ENCODE measurements around the gene TAF1.
"Not testable (repeated sequence)": the region's sequence is repeated elsewhere in the genome, so short reads cannot be mapped to it uniquely, and the experiment has no call there.

The TAF1 gene, protein sequence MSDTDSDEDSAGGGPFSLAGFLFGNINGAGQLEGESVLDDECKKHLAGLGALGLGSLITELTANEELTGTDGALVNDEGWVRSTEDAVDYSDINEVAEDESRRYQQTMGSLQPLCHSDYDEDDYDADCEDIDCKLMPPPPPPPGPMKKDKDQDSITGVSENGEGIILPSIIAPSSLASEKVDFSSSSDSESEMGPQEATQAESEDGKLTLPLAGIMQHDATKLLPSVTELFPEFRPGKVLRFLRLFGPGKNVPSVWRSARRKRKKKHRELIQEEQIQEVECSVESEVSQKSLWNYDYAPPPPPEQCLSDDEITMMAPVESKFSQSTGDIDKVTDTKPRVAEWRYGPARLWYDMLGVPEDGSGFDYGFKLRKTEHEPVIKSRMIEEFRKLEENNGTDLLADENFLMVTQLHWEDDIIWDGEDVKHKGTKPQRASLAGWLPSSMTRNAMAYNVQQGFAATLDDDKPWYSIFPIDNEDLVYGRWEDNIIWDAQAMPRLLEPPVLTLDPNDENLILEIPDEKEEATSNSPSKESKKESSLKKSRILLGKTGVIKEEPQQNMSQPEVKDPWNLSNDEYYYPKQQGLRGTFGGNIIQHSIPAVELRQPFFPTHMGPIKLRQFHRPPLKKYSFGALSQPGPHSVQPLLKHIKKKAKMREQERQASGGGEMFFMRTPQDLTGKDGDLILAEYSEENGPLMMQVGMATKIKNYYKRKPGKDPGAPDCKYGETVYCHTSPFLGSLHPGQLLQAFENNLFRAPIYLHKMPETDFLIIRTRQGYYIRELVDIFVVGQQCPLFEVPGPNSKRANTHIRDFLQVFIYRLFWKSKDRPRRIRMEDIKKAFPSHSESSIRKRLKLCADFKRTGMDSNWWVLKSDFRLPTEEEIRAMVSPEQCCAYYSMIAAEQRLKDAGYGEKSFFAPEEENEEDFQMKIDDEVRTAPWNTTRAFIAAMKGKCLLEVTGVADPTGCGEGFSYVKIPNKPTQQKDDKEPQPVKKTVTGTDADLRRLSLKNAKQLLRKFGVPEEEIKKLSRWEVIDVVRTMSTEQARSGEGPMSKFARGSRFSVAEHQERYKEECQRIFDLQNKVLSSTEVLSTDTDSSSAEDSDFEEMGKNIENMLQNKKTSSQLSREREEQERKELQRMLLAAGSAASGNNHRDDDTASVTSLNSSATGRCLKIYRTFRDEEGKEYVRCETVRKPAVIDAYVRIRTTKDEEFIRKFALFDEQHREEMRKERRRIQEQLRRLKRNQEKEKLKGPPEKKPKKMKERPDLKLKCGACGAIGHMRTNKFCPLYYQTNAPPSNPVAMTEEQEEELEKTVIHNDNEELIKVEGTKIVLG (N-terminal part only)

DNA sequence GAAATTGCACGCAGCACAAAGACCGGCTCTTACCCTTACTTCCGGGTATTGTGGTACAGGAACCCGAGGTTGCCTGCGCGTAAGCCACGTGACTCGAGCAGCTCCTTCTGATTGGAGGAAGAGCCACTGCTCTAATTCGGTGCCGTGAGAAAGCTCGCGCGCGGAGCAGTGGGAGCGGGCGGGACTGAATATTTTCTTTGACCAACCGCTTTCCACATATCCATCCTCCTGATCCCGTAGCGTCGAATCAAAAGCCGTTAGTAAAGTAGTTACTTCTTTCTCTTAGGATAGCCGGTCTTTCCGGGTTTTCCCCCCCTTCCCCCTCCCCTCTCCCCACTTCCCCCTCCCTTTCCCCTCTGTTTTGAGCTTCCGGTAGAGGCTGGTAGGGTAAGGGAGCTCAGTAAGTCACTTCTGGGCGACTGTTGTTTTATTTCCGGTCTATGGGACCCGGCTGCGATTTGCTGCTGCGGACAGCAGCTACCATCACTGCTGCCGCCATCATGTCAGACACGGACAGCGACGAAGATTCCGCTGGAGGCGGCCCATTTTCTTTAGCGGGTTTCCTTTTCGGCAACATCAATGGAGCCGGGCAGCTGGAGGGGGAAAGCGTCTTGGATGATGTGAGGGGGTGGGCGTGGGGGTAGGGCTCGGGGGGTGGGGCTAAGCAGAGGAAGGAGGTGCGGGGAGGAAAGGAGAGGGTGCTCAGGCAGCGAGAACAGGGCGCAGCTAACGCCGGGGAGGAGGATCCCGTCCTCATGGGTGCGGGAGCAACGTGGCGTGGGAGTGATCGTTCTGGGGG lies at the start of gene TAF1:
TSS of gene TAF1 (plus strand) at position 483 of the 799 bp plus-strand sequence. CDS start at position 501, 18 bp downstream.
- DNase-seq: peak; percentile 92

DNA sequence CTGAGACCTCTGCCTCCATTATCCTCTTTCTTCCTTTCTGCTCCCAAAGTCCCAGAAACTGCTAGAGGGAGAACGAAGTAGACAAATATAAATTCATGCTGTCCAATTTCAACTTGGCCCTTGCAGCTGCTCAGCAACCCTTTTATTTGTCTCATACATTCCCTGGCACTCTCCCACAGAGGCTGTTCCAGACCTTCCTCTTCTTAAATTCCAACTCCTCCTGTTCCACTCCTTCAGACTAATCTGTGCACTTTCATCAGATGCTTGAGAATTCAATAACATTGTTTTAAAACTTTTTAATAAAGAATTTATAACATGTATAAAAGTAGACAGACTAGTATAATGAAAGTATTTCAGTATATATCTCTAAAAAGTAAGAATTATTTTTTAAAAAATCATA lies 49.2 kb upstream of the TAF1 start:
- DNase-seq: not testable (repeated sequence)

- DNase-seq: no peak
Measured at GRCh38 chrX:71320126-71320525, 46.0 kb upstream of the TAF1 start.

- DNase-seq: no peak
Measured at GRCh38 chrX:71321731-71322130, 44.4 kb upstream of the TAF1 start.

DNA sequence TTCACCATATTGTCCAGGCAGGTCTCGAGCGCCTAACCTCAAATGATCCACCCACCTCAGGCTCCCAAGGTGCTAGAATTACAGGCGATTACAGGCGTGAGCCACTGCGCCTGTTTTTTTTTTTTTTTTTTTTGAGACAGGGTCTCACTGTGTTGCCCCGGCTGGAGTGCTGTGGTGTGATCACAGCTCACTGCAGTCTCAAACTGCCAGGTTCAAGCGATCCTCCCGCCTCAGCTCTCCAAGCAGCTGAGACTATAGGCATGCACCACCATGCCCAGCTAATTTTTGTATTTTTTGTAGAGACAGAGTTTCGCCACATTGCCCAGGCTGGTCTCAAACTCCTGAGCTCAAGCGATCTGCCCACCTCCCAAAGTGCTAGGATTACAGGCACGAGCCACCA lies 41.7 kb upstream of the TAF1 start:
- not testable (repeated sequence) for DNase-seq

DNA sequence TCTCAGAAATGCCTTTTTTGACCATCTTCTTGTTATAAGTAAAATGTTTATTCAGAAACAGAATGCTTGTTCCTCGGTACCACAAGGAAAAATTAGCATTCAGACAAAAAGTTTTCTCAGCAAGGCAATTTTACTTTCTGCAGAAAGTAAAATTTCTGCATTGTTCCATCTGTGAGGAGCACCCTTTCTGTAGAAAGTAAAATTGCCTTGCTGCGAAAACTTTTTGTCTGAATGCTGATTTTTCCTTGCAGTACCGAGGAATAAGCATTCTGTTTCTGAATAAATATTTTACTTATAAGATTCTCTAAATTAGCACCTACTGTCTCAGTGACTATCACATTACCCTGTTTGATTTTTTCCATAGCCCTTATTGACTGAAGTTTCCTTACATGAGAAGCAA lies 39.8 kb upstream of the TAF1 start:
- no peak for DNase-seq

DNA sequence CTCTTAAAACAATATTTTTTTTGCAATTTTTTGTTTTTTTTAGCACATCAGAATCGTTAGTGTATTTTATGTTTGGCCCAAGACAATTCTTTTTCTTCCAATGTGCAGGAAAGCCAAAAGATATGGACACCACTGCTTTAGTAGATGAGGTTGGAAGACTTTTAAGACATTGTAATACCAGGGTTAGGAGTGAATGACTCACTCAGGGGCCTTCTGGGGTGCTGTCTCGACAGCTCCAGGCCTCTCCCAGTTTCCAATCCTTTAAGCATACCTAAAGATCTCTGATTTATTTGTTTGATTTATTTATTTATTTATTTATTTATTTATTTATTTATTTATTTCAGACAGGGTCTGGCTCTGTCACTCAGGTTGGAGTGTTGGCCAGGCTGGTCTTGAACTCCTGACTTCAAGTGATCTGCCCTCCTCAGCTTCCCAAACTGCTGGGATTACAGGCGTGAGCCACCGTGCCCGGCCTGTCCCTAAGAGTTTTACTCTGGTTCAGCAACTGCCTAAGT lies 16.9 kb upstream of the TAF1 start:
- not testable (repeated sequence) for DNase-seq

DNA sequence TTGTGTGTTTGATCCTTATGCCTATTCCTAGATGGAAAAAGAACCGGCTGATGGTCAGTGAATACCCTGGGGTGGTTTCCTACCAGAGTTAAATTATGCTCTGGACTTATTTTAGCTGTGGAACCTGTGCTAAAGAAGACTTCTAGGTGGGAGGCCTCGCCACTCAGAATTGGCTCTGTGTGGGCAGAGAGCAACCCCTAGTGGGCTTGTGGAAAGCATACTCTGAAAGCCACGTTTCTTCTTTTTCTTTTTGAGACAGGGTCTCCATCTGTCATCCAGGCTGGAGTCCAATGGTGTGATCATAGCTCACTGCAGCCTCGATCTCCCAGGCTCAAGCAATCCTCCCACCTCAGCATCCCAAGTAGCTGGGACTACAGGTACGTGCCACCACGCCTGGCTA lies 16.3 kb upstream of the TAF1 start:
- not testable (repeated sequence) for DNase-seq

GRCh38 chrX:71352439-71352838 lies 13.7 kb upstream of the TAF1 start:
- DNase-seq: not testable (repeated sequence)

GRCh38 chrX:71364221-71364620 lies 1.9 kb upstream of the TAF1 start:
- DNase-seq: no peak

GRCh38 chrX:71365356-71365874 lies 742 bp upstream of the TAF1 start:
- DNase-seq: no peak

DNA sequence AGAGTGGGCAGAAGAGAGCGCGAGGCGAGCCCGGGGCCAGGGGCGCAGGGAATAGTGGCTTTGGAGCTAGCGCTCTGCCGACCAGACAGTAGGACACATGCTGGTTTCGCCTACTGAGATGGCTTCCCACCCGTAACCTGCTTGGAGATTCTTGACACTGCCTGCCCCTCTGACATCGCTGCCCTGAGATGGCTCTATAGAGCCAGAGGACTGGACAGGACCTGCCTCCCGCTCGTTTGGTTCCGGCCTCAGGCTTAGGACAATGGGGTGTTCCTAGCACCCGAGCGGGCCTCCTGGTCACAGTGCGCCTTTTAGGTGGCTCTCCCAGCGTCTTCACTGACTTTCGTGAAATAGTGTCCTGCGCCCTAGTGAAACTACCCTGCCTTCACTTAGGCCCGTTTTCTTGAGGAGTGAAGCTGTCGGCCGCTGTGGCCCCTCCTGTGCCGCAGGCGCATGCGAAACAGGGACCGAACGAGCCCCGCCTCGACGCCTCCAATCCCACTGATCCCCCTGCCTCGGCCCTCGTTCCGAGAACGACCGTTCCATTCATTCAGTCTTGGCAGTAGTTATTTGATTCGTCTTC lies 608 bp downstream of the TAF1 start:
- no peak for DNase-seq

DNA sequence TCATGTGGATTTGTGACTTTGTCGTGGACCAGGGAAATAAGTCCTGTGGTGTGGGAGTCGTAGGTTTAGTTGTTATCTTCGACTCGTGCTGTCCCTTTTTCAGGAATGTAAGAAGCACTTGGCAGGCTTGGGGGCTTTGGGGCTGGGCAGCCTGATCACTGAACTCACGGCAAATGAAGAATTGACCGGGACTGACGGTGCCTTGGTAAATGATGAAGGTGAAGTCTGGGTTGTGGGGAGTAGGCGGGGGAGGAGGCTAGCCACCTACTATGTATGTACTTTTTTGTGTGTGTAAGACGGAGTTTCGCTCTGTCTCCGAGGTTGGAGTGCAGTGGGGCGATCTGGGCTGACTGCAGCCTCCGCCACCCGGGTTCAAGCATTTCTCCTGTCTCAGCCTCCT lies 1.2 kb downstream of the TAF1 start:
- no peak for DNase-seq

DNA sequence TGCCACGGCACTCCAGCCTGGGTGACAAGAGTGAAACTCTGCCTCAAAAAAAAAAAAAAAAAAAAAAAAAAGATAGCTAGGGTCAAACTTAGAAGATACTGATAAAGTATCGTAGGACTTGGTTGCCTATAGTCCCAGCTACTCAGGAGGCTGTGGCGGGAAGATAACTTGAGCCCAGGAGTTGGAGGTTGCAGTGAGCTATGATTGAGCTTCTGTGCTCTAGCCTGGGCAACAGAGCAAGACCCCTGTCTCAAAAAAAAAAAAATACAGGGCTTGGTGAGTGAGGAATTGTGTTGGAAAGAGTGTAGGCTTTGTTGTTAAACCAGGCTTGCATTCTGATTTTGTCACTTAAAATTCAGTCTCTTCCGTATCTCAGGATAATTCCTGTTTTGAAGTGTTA lies 6.2 kb downstream of the TAF1 start:
- DNase-seq: no peak

- DNase-seq: no peak
Measured at GRCh38 chrX:71378732-71379131, 12.6 kb downstream of the TAF1 start.

DNA sequence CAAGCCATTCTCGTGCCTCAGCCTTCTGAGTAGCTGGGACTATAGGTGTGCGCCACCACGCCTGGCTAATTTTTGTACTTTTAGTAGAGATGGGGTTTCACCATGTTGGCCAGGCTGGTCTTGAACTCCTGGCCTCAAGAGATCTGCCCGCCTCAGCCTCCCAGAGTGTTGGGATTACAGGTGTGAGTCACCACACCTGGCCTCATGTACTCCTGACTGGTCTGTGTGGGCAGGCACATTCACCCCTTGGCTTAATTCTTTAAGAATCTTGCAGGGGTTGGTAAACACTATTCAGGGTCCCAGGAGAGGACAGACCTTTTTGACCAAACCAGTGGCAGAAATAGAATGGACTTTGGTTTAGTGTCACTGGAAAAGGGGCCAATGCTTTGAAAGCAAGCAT lies 25.6 kb downstream of the TAF1 start:
- DNase-seq: not testable (repeated sequence)

GRCh38 chrX:71393919-71394318 lies 27.8 kb downstream of the TAF1 start:
- no peak for DNase-seq

DNA sequence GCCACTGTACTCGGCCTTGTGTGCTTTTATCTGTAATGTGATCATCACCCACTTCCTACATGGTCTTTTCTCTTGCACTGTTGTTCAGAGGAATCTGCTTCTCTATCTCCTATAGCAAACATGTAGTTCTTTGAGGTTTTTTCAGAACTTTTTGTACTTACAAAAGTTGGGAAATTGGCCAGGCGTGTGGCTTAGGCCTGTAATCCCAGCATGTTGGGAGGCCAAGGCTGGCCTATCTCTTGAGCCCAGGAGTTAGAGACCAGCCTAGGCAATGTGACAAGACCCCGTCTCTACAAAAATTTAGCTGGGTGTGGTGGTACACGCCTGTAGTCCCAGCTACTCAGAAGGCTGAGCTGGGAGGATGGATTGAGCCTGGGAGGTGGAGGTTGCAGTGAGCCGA lies 30.4 kb downstream of the TAF1 start:
- no peak for DNase-seq

- DNase-seq: no peak
Measured at GRCh38 chrX:71400710-71401109, 34.6 kb downstream of the TAF1 start.

GRCh38 chrX:71416260-71416659 lies 50.1 kb downstream of the TAF1 start:
- DNase-seq: not testable (repeated sequence)

GRCh38 chrX:71420686-71421085 lies 54.5 kb downstream of the TAF1 start:
- DNase-seq: no peak

All from GDM1 (cell line).